GM12891 (cell line): ENCODE measurements around the gene MUC12.

ENCODE experiments used
- DNase-seq: peaks from one replicate; pipeline ENCODE4 v3.0.0; 2011; ENCODE audit warnings: low spot score; ENCODE audit not compliant: insufficient read length
- FAIRE-seq: peaks from 2 replicates; lab custom pipeline; 2011; peaks lifted over from hg19 to GRCh38; lab: Jason Lieb, UNC
- PAX5 ChIP-seq: IDR thresholded peaks from 2 replicates; pipeline ENCODE4 v1.6.1; 2011; ENCODE audit warnings: low read length, moderate library complexity, mild to moderate bottlenecking; ENCODE audit not compliant: insufficient read depth, severe bottlenecking
- POLR2A ChIP-seq: IDR thresholded peaks from 2 replicates; pipeline ENCODE4 v1.6.1; 2011; ENCODE audit warnings: low read depth, low read length, control low read depth
- POLR2AphosphoS5 ChIP-seq: IDR thresholded peaks from 2 replicates; pipeline ENCODE4 v1.6.1; 2011; ENCODE audit warnings: low read depth, low read length, control low read depth
- POU2F2 ChIP-seq: IDR thresholded peaks from 2 replicates; pipeline ENCODE4 v1.6.1; 2011; ENCODE audit warnings: low read depth, mild to moderate bottlenecking, control low read depth, low read length, moderate library complexity
- SPI1 ChIP-seq: IDR thresholded peaks from 2 replicates; pipeline ENCODE4 v1.6.1; 2011; ENCODE audit warnings: low read depth, low read length, control low read depth
- TAF1 ChIP-seq: IDR thresholded peaks from 2 replicates; pipeline ENCODE4 v1.6.1; 2011; ENCODE audit warnings: low read depth, low read length, control low read depth

The MUC12 gene

GRCh38 chr7:101066141-101066832 lies 96.9 kb downstream of the MUC12 start:
- no peak for TF ChIP-seq POU2F2
- TF ChIP-seq PAX5 = no peak
- no peak for TF ChIP-seq POLR2AphosphoS5
- FAIRE-seq = no peak
- DNase-seq = no peak

- TF ChIP-seq POLR2AphosphoS5 = no peak
- no peak for TF ChIP-seq PAX5
- no peak for TF ChIP-seq POLR2A
- TF ChIP-seq POU2F2 = no peak
- no peak for DNase-seq
- FAIRE-seq = no peak
These were observed 97.4 kb downstream of the MUC12 start for GRCh38 chr7:101066833-101067177.

- TF ChIP-seq TAF1 (no peak), POU2F2 (no peak), POLR2A (no peak), SPI1 (no peak), PAX5 (no peak), POLR2AphosphoS5 (no peak)
- FAIRE-seq (no peak), DNase-seq (no peak)
These were observed 99.0 kb downstream of the MUC12 start for GRCh38 chr7:101068401-101068800.
